GM12892 (cell line): ENCODE measurements around the gene ENTPD2.

ENCODE experiments used
- DNase-seq: peaks from one replicate; pipeline ENCODE4 v3.0.0; 2011; ENCODE audit not compliant: insufficient read length
- FAIRE-seq: peaks from 2 replicates; lab custom pipeline; 2011; peaks lifted over from hg19 to GRCh38; lab: Jason Lieb, UNC
- POLR2A ChIP-seq: IDR thresholded peaks from 2 replicates; pipeline ENCODE4 v1.6.1; 2011; ENCODE audit warnings: low read depth, low read length, control low read depth
- POLR2AphosphoS5 ChIP-seq: IDR thresholded peaks from 2 replicates; pipeline ENCODE4 v1.6.1; 2011; ENCODE audit warnings: low read depth, low read length, control low read depth
- TAF1 ChIP-seq: IDR thresholded peaks from 2 replicates; pipeline ENCODE4 v1.6.1; 2011; ENCODE audit warnings: low read depth, mild to moderate bottlenecking, control low read depth, low read length, borderline replicate concordance

Gene ENTPD2

GRCh38 chr9:137021568-137021978, 32.3 kb downstream of the ENTPD2 start:
- DNase-seq (no peak), FAIRE-seq (no peak)
- TF ChIP-seq TAF1 (no peak), POLR2A (no peak), POLR2AphosphoS5 (no peak)

- no peak for TF ChIP-seq POLR2A
- no peak for TF ChIP-seq POLR2AphosphoS5
- TF ChIP-seq TAF1: no peak
- DNase-seq (no peak), FAIRE-seq (no peak)
These were observed 32.9 kb downstream of the ENTPD2 start for GRCh38 chr9:137020771-137021567.

GRCh38 chr9:137019891-137020683, 33.8 kb downstream of the ENTPD2 start:
- no peak for TF ChIP-seq TAF1
- no peak for TF ChIP-seq POLR2AphosphoS5
- no peak for TF ChIP-seq POLR2A
- FAIRE-seq (no peak), DNase-seq (no peak)

GRCh38 chr9:137018761-137019559, 34.9 kb downstream of the ENTPD2 start:
- no peak for DNase-seq
- no peak for TF ChIP-seq POLR2AphosphoS5
- no peak for TF ChIP-seq TAF1
- no peak for TF ChIP-seq POLR2A
- FAIRE-seq: no peak

- DNase-seq (no peak), FAIRE-seq (no peak)
- no peak for TF ChIP-seq TAF1
- TF ChIP-seq POLR2A: no peak
- no peak for TF ChIP-seq POLR2AphosphoS5
These were observed 35.9 kb downstream of the ENTPD2 start for GRCh38 chr9:137017791-137018497.

- TF ChIP-seq TAF1: no peak
- no peak for DNase-seq
- FAIRE-seq: no peak
These were observed 36.8 kb downstream of the ENTPD2 start for GRCh38 chr9:137017071-137017470.

GRCh38 chr9:137016436-137016835, 37.4 kb downstream of the ENTPD2 start:
- TF ChIP-seq POLR2A (no peak), TAF1 (no peak)
- no peak for FAIRE-seq

GRCh38 chr9:137015976-137016375, 37.9 kb downstream of the ENTPD2 start:
- no peak for FAIRE-seq
- TF ChIP-seq POLR2AphosphoS5 (no peak), POLR2A (no peak), TAF1 (no peak)

More at GRCh38 chr9:137016436-137016835, 37.4 kb downstream of the ENTPD2 start:
- no peak for DNase-seq

GRCh38 chr9:137015540-137015930, 38.3 kb downstream of the ENTPD2 start:
- no peak for DNase-seq
- TF ChIP-seq POLR2AphosphoS5: no peak
- TF ChIP-seq TAF1: no peak
- TF ChIP-seq POLR2A: no peak
- FAIRE-seq: no peak

More at GRCh38 chr9:137015976-137016375, 37.9 kb downstream of the ENTPD2 start:
- DNase-seq: no peak

- no peak for DNase-seq
- FAIRE-seq: no peak
- TF ChIP-seq TAF1: no peak
- no peak for TF ChIP-seq POLR2A
- no peak for TF ChIP-seq POLR2AphosphoS5
These were observed 38.9 kb downstream of the ENTPD2 start for GRCh38 chr9:137014776-137015539.

- DNase-seq: no peak
- FAIRE-seq: no peak
- TF ChIP-seq POLR2AphosphoS5 (no peak), TAF1 (no peak), POLR2A (no peak)
These were observed 39.7 kb downstream of the ENTPD2 start for GRCh38 chr9:137014166-137014565.
